GM19468 (cell line): ENCODE data around the gene NOL4L.

Experiments used
- ATAC-seq: cut with Tn5 transposase; IDR thresholded peaks from one replicate; pipeline ENCODE4 v1.9.1; 2021; ENCODE audit warnings: mild to moderate bottlenecking, moderate library complexity, moderate number of reproducible peaks; ENCODE audit not compliant: unreplicated experiment; ENCODE audit errors: extremely low read depth

The NOL4L gene, protein sequence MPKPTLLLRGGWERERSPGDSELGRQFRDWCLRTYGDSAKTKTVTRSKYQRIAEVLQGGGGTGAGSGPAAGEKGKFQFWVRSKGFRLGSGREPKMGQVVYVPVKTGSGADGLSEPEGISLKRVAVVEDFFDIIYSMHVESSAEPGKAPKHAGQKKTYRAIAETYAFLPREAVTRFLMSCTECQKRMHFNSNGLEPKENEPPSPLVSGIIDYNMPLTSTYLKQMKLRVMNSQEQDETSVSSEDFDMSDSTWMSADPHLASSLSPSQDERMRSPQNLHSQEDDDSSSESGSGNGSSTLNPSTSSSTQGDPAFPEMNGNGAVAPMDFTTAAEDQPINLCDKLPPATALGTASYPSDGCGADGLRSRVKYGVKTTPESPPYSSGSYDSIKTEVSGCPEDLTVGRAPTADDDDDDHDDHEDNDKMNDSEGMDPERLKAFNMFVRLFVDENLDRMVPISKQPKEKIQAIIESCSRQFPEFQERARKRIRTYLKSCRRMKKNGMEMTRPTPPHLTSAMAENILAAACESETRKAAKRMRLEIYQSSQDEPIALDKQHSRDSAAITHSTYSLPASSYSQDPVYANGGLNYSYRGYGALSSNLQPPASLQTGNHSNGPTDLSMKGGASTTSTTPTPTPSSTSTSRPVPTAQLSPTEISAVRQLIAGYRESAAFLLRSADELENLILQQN

DNA sequence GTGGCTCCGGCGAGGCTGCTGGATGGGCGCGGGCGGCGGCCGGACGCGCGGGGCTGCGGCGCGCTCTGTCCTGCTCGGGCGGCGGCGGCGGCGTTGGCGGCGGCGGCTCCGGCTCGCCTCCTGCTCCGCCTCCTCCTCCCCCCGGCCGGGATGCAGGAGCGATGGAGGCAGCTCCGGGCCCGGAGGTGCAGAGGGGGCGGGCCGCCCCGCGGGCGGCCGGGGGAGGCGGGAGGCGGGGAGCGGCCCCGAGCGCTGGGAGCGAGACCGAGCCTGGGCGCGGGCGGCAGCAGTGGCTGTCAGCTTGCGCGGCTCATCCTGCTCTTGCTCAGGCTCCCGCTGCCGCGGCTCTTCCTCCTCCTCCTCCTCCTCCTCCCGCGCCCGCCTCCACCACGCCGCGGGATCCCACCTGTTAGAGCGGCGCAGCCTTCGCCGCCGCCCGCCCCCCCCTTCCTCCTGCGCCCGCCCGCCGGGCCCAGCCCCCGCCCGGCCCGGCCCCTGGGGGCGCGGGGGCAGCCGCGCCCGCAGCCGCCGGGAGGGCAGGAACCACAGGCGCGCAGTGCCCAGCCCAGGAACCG is at the start of gene NOL4L:
Gene NOL4L (minus strand): TSS at position 323 of the 575 bp plus-strand sequence. CDS start 443 bp downstream, outside the sequence.
- no peak for ATAC-seq

DNA sequence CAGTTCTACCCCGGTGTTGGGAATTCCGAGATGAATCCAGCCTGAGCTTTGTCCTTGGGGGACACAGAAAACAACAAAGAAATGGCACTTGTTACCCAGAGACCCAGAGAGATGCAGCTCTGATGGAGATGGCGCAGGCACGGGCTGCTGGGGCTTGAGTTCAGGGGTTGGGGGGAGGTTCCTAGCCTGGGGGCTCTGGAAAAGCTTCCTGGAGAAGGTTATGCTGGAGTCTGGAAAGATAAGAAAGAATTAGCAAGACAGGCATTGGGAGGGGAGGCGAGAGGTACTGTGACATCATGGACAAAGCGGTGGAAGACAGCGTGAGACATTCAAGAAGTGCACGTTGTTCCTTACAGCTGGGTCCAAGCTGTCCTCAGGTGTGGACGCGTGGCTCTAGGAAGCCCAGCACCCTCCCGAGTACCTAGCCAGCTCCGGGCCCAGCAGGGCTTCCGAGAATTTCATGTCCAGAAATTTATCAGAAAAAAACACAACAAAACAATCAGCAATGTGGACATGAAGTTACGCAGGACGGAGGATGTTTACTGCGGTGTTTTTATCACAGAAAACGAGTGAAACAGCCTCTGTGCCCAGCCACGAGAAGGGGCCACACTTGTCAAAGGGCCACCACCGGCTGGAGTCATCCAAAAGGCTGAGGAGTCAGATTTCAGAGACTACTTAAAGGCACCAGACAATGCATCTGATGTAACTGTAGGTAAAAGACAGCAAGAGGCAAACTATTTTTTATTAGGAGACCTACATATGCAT is 49.1 kb upstream of the NOL4L start:
- no peak for ATAC-seq

DNA sequence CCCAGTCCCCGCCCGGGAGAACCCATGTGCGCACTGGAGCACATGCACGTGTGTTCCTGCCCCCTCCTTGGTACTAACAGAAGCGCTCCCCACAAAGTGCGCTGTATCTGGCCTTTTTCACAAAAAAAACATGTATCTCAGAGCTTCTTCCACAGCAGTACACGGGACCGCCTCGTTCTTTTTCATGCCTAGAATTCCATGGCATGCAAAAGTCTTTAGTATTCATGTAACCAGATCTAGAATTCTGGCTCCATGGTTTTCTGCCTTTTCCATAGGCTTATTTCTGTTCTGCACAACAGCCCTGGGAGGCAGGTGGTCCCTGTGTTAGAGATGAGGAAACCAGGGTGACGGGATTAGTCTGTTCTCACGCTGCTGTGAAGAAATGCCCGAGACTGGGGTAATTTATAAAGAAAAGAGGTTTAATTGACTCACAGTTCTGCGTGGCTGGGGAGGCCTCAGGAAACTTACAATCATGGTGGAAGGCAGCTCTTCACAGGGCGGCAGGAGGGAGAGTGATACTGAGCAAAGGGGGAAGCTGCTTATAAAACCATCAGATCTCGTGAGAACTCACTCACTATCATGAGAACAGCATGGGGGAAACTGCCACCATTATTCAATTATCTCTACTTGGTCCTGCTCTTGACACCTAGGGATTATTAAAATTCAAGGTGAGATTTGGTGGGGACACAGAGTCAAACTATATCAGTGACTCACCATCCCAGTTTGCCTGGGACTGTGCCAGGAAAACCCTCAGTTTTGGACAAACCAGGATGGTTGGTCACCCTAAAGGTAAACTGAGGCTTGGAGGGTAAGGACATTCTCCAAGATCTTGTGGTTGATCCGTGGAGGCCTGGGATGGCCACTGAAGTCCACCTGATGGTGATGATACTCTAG is 47.6 kb upstream of the NOL4L start:
- no peak for ATAC-seq

DNA sequence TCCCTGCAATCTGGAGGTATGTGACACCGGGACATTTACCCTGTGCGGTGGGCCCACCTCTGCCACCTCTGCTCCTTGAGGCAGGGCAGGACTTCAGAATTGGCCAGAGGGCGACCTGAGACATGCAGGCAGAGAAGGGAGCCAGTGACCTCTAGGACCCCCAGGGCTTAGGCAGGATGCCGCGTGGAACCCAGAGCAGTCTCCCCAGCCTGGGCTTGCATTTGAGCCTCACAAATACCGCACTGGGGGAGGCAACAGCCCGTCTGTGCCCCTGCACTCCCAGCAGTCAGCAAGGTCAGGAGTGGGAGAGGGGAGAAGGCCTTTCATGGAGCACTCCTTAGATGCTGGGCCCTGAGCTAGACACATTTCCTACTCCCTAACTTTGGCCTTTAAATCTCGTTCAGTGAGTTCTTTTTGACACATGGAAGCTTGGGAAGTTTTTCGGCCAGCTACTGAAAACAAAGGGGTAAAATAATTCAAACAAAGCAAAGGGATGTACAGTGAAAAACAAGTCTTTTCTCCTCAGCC is 46.9 kb upstream of the NOL4L start:
- no peak for ATAC-seq

DNA sequence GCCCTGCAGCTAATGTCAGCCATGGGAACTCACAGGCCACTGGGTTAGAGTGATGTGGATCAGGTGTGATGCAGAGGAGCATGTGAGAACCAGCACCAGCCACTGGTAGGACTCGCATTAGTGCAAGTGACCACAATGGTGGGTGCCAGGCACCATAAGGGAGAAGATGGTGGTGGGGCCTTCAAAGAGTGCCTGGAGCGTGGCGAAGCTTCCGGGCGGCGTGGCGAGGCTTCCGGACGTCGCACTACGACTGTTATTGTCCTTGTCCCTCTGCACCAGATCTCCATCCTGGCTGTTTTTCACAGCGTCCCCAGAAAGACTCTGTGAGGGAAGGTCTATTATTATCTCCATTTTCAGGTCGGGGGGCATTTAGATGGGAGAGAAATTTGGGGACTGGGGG is 44.7 kb upstream of the NOL4L start:
- no peak for ATAC-seq

DNA sequence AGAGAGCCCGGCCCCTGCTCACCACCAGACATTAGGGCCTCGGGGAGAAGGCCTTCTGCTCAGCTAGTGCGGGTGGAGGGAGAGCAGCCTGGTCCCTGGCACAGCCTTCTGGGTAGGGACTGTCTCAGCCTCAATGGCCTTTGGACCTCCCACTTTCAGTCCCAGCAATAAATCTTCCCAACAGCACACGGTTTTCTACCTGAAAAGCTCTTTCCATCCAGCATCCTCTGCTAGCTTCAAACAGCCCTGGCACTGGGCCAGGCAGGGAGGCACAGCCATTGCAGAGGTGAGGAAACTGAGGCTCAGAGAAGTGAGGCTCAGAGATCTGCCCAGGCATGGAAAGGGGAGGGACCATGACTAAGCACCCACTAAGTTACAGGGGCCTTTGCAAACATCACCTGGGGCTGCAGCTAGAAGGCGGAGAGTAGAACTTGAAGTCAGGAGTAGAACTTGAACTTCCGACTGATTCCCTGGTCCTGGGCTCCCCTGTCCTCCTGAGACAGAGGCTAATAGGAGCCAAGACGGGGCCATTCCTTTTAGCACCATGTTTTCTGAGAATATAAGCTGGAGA is 43.9 kb upstream of the NOL4L start:
- ATAC-seq, result no peak

DNA sequence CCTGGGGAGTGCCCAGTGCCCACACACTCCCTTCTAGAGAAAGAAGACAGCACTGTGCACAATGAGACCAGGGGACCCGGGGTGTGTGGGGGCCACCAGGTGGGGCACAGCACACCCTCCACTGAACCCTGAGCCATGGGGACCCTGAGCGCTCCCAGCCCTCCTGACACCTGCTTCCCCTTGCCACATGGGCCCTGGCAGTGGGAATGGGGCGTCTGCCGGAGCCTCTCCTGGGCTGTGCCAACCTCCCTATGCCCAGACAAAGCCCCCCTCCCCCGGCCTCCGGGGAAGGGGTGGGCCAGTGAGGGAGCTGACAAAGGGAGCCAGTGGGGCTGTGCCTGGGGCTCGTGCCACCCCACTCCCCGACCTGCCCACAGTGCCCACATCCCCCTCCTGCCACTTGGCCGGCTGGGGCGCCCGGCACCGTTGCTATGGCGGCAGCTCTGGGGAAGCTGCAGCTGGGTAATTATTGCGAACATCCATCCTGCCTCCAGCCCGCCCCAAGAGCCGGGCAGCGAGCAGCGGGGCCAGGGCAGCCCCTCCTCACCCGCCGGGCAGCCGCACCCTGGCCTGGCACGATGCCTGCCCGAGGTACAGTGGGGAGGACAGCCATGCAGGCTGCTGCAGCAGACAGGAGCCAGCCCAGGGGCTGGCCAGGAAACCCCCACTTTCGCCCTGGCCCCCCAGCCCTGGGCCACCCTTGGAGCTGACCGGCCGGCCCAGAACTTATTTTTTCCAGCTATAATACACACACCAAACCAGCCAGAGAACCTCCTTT is 41.9 kb upstream of the NOL4L start:
- no peak for ATAC-seq

DNA sequence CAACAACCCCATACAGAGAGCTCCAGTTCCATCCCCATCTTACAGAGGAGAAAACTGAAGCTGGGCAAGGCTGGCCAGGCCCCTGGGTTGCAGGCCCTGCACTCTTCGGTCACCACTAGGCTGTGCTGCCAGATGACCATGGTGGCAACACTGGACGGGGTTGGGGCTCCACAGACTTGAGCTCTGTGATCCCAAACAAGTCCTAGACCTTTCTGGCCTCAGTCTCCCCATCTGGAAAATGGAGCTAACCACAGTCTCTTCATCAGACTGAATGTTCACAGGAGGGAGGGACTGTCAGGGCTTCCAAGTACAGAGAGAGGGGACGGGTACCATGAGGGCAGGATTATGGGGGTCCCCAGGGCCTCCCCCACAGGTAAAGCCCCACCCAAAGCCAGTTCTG is 41.3 kb upstream of the NOL4L start:
- no peak for ATAC-seq

DNA sequence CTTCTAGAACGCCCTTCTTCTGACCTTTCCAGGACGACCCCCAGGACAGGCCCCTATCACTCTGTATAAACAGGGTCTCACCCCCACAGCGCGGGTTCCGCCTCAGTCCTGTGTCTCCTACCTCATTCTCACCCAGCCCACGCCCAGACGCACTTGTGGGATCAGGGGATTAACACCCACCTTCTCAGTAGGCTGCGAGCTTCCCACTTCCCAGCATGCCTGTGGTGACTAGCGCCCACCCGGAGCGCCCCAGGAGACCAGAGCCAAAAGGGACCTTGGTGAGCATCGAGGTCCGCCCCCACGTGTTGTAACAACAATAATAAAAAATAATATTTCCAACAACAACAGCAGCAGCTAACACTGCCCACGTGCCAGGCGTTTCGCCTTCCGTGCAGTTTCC is 40.9 kb upstream of the NOL4L start:
- ATAC-seq, result no peak

DNA sequence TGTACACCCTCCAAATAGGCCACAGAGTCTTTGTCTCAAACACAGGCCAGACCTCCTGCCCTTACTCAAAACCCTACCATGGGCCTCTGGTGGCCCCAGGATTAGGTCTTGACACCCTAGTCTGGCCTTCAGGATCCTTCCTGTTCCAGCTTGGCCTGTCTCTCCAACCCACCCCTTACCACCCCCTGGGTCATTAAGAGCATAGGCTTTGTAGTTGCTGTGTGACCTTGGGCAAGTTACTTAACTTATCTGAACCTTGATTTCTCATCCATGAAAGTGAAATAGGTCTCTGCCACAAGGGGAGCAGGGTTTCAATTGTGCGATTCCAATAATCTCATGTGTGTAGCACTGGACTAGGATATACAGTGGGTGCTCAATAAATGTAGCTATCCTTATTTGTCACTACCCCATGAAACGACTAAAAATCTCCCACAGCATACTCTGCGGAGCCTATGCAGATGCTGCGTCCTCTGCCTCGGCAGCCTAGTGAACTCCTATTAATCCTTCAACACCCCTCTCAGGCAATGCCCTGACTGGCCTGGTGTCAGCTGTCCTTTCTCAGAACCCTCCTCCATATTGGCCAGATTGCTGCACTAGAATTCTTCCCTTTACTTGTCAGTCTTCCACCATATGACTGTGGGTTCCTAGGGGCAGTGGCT is 39.7 kb upstream of the NOL4L start:
- no peak for ATAC-seq

DNA sequence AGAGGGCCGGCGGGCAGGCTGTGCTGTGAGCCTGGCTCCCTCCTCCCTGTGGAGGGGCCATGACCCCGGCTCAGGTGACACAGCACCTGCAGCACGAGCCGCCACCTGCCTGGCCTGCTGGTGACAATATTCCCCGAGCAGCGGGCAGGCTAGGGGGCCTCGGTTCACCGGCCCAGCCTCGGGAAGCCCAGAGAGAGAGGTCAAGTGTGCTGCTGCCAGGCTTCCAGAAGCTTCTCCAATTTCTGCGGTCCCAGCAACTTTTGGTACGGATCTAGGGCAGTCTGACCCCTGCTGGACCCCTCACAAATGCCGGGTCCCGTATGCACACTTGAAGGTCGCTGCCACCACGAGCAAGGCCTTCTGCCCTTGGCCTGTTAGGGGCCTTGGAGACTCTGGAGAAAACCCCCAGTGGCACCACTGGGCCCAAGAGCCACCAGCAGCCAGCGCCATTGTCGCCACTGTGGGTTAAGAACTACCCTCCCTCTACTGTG is 38.6 kb upstream of the NOL4L start:
- ATAC-seq, result no peak

DNA sequence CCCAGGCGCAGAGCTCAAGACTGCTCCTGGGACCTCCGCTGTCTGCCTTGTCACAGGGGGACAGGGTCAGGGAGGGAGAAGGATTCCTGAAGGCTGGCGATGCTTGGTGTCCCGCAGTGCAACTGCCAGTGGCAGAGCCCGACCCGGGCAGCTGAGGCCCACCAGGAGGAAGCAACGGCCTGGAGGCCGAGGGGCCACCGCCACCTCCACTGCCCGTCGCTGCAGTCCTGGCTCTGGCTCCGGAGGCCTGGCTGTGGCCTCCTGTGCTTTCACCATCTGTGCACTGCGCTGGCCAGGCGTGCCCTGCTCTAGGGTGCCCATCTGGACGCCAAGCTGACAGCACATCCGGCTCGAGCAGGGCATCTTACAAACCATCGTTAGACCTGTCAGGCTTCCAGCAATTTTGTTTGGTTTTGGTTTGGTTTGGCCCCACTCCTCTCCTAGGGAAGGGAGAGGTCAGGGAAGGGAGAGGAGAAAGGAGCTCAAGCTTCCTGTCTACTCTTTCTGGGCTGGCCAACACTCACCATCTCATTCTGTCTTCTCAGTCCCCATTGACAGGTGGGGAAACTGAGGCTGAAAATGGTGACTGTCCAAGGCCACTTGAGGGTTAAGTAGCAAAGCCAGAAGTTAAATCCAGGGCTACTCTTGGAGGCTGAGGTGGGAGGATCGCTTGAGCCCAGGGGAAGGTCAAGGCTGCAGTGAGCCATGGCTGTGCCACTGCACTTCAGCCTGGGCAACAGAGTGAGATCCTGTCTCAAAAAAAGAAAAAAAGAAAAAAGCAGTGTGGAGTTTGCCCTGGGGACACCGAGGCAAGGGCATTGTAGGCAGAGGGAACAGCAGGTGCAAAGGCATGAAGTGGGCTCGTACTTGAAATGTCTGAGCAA is 37.7 kb upstream of the NOL4L start:
- ATAC-seq, result no peak

DNA sequence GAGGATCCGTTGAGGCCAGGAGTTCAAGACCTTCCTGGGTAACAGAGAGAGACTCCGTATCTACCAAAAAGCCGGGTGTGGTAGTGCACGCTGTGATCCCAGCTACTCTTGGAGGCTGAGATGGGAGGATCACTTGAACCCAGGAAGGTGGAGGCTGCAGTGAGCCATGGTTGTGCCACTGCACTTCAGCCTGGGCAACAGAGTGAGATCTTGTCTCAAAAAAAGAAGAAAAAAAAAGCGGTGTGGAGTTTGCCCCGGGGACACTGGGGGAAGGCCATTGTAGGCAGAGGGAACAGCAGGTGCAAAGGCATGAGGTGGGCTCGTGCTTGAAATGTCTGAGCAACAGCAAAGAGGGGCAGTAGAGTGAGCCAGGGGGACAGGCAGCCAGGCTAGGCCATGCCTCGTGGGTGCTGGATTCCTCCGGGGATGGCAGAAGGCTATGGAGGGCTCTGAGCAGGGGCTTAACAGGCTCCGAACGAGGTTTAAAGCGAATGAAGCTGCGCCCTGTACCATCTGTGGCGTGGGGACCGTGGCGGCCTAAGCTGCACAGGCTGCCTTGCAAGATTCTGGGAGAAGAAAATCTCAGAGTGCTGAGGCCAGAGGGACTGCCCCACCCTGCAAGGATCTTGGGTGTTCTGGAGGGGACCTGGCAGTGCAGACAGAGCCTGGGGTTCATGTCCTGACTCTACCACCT is 36.9 kb upstream of the NOL4L start:
- no peak for ATAC-seq

DNA sequence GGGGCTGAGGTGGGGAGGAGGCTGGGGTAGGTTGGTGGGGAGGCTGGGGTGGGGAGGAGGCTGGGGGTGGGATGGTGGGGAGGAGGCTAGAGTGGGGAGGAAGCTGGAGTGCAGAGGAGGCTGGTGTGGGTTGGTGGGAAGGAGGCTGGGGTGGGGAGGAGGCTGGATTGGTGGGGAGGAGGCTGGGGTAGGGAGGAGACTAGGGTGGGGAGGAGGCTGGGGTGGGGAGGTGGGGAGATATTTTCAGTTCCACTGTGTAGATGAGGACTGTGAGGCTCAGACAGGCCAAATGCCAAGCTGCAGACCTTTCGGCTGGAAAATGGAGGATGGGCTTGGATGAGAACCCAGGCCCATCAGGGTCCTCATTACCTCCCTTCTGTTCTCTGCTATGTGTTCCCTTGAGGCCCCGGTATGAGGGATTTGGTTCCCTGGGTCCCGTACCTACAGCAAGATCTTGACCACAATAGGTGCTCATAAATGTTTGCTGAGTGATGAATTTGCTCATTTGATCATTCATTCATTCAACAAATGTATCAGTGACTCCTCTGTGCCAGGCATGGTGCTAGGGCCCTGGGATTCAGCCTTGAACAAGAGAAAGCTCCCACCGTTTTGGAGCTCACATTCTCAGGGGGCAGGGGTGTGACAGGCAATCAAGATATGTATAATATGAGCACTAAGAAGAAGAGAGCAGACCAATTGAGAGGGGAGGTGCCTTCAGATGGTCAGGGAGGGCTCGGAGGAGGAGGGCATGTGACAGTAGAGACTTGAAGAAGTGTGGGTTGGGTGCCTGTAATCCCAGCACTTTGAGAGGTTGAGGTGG is 36.1 kb upstream of the NOL4L start:
- no peak for ATAC-seq

DNA sequence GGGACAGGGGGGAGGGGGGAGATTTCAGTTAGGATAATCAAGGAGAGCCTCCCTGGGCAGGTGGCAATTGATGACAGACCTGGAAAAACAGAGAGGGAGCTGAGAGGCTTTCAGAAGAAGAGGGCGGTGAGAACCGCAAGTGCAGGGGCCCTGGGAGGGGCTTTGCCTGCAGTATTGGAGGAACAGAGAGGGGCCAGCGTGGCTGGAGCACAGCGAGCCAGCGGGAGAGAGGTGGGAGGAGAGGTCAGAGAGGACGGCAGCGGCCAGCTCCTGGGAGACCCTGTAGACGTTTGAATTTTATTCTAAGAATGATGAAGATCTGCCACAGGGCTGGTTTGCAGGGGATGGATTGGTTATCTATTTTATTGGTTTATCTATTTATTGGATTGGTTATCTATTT is 34.5 kb upstream of the NOL4L start:
- ATAC-seq, result no peak
